HG03378 (cell line): ENCODE results near the gene MAPK11.

Experiments used
- ATAC-seq: cut with Tn5 transposase; IDR thresholded peaks from one replicate; pipeline ENCODE4 v1.9.1; 2021; ENCODE audit warnings: mild to moderate bottlenecking, moderate library complexity; ENCODE audit not compliant: unreplicated experiment

MAPK11 gene

GRCh38 chr22:50308597-50308935 is 38.4 kb upstream of the MAPK11 start:
- ATAC-seq = no peak

DNA sequence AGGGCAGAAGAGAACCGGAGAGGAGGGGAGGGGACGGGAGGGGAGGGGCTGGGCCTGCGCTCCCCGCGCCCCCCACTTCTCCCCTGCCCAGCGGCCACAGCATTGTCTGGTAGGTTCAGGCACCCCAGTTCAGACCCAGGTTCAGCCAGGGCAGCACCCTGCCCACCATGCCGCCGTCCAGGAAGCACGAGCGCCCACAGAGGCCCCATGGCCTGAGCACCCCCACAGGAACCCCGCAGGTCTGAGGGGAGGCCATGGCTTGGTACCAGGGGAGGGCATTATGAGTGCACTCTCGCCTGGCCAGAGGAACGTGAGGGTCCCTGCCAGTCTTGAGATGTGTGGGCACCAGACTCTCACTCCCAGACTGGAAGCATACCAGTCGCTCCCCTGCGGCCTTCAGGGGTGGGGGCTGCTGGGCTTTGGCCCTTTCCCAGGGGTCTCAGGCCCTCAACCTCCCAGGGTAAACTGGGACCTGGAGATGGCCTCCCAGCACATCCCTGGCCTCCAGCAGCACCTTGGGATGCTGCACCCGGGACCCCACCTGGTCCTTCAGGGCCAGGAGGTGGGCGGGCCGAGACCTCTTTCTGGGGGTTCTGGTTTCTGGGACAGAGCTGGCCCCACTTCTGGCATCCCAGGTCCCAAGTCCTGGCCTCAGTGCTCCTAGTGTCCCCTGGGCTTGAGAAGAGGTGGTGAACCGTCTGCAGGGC is 37.9 kb upstream of the MAPK11 start:
- no peak for ATAC-seq

- ATAC-seq = no peak
Observed at GRCh38 chr22:50306753-50307749, 36.9 kb upstream of the MAPK11 start, which contains the start of gene PLXNB2. Gene PLXNB2 (minus strand): TSS chr22:50307646. CDS start chr22:50290584, 17,062 bp downstream.

DNA sequence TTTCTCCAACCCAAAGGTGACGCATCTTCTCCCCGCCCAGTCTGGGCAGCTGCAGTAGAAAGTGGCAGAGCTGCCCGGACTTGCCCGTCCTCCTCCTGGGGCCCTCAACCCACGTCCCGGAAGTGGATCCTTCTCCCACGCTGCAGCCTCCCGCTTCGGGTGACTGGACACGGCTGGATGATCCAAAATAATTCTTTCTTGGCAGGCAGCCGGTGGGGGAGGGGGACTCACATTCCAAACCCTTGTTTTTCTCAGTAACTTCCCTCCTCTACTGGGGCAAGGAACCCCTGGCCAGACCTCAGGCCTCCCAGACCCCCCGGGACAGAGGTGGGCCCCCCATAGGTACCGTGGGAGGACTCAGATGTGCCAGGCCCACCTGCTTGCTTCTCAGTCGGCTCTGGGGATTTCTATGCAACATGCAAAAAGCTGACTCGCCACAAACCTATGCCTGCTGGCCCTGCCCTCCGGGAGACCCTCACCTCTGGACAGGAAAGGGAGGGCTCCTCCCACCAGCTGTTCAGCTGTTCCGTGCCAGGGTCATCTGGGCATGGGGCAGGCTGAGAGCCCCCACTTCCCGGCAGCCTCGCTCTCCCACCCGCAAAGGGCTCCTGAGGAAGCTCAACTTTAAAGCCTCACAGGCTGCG is 35.9 kb upstream of the MAPK11 start:
- ATAC-seq = no peak

GRCh38 chr22:50305393-50305922 is 35.3 kb upstream of the MAPK11 start:
- no peak for ATAC-seq

GRCh38 chr22:50304528-50305392 is 34.6 kb upstream of the MAPK11 start:
- no peak for ATAC-seq

GRCh38 chr22:50303848-50304527 is 33.8 kb upstream of the MAPK11 start:
- no peak for ATAC-seq

DNA sequence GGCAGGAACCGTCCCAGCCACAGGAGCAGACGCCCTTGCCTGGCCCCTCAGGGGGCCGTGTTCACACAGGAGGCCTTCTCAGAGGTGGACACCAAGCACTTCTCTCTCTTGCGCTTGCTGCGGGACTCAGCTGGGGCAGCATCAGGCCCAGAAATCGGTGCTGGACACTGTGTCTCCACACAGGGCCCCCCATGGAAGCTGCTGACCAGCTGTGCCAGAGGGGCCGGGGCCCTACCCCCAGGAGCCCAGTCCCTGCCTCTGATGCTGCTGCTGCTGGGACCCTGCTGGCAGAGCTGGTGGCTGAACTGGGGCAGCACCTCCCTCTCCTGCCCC is 33.3 kb upstream of the MAPK11 start:
- ATAC-seq = no peak

GRCh38 chr22:50302564-50302963 is 32.4 kb upstream of the MAPK11 start:
- no peak for ATAC-seq

GRCh38 chr22:50302041-50302541 is 31.9 kb upstream of the MAPK11 start:
- ATAC-seq = no peak

DNA sequence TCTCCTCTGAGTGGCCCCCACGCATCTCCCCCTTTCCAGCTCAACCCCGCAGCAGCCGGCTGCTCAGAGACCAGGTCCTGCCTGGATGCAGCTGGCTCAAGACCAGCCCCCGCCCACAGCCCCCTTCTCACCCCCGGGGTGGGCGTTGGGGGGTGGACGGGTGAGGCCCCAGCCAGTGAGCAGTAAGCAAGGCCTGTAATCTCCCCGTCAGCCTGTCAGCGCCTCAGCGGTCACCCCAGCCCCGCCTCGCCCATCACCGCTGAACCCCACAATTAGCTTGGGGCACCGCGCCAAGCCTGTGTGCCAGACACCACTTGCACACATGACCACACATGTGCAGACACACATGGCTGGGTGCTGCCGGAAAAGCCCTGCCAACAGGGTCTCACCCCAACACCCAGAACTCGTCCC is 31.4 kb upstream of the MAPK11 start:
- ATAC-seq = no peak

DNA sequence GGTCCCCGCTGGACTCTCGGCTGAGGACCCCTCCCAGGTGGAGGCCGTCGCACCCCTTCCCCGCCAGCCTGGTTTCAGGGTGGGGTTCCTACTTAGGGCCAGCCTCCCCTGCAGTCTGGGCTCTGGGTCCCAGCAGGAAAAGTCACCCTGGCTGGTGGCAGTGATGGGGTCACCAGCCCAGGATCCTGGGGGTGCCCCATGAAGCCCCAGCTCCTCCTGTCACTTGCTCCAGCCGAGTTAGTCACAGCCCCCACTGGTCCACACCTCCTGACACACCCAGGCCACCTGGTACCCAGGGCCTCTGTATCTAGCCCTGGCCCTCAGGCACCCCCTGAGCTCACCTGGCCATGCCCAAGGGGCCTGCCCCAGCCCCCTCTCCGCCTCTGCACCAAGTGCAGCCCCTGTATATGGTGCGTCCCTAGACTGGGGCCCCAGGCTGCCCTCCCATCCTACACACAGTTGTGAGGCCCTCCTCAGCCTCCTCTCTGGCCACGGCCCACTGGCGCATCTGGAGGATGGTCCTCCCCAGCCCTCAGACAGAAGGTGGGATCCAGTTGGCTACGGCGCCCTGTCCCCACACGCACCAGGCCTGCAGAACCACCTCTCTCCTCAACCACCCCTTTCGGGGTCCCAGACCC is 30.6 kb upstream of the MAPK11 start:
- no peak for ATAC-seq

DNA sequence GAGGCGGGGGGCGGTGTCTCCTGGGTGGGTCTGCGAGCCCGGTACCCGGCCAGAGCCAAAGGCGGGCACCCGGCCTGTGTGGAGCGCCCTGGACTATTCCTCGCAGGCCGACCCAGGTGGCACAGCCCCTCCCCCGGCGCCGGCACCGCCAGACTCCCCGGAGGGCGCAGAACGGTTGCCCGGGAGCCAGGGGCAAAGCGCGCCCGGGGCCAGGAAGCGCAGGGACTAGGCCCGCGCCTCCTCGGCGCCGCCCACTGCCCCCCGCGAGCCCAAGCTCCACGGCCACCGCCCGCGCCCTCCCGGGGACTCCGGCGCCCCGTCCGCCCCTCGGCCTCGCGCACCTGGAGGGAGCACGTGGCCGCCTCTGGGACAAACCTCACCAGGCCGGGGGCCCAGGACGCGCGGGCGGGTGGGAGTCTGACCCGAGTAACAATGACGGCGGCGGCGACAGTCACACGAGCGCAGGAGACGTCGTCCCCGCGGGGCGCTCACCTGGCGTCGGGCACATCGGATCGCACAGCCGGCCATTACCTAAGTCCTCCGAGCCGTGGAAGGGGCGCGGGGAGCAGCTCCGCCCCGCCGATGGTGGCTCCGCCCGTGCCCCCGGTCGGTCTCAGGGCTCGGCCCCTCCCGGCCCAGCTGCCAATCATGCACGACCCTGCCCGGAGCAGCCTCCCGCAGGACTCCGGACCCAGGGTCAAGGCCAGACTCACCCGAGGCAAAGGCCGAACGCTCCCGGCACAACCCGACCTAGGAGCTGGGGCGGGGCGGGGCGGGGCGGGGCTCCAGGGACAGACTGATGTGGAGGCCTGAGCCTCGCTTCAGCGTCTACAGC is 29.8 kb upstream of the MAPK11 start:
- ATAC-seq = no peak

DNA sequence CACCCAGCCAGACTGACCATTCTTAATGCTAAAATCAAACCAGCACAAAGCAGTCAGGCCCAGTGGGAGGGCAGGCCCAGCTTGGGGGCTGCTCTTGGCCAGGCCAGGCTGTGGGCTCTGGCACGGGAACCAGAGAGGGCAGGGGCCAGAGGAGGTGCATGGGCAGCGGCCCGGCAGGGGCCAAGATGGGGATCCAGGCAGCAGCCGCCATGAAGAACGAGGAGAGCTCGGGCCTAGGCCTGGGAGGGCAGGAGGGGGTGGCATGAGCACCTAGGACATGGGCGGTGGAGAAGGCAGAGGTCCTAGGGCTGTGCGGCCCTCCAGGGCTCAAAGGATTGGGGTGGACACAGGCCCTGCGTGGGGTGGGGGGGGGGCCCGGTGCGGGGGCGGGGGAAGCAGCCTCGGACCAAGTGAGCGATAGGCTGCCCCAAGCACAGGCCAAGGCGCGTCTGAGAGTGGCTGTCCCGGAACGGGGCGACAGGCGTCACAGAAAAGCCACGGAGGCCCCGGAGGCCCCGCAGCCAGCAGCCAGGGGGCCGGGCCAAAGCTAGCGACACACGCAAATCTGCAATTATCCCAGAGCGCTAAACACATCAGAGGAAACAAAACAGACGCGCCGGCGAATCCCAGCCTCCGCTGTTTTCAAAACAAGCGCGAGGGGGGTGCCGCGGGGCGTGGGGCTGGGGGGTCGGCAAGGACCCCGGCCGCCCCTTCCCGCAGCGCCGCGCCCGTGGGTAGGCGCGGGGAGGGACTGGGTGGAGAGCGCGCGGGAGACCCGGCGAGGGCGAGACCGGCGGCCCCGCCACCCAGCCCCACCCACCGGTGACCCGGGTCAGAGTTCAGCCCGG is 29.0 kb upstream of the MAPK11 start:
- ATAC-seq = no peak

DNA sequence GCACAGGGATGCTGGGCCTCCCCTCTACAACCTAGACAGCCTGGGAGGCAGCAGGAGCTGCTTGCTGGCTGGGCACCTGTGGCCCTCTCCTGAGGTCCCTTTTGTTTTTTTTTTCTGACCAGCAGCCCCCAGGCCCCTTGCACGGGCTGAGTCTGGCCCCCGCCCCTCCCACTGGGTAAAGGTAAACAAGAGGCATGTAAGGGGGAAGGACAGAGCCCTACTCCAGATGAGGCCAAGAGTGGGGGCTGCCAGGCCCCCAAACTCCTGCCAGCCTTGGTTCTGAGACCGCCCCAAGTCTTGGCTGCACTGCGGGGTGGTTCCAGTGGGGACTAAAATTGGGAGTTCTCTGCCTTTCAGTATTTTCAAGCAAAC is 28.1 kb upstream of the MAPK11 start:
- no peak for ATAC-seq

DNA sequence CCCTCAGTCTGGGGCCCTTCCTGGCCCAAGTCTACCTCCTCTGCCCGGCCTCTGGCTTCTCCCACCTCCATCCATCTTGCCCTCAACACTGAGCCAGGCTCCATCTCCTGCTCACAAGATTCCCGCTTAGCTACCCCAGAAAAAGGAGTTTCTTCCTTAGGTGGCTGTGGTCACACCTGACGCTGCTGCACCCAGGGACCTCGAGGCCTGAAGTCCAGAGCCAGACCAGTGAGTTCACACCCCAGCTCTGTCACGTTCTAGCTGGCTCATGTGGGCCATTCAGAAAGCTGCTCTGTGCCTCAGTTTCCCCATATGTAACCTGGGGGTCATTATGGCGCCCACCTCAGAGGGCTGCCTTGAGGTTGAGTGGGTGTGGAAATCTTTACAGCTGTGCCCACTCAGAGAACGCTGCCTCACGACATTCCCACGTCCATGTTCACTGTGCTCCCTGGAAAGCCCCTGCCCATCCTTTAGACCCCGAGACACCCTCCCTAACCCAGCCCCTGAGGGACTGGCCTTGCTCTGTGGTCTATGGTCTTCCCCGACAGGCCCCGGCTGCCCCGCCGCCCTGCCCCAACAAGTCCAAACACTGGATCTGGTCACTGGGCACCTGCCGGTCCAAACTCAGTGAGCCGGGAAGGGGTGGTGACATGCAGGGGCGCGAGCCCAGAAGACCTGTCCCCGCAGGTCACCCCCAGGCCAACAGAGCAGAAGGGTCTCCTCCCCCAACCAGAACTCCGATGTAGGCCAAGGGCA is 27.5 kb upstream of the MAPK11 start:
- no peak for ATAC-seq
